GM19025 (cell line): ENCODE data around the gene DSCAML1.

Experiments used
- ATAC-seq: cut with Tn5 transposase; IDR thresholded peaks from one replicate; pipeline ENCODE4 v1.9.1; 2021; ENCODE audit warnings: mild to moderate bottlenecking, low read depth, moderate library complexity; ENCODE audit not compliant: unreplicated experiment

Gene DSCAML1

DNA sequence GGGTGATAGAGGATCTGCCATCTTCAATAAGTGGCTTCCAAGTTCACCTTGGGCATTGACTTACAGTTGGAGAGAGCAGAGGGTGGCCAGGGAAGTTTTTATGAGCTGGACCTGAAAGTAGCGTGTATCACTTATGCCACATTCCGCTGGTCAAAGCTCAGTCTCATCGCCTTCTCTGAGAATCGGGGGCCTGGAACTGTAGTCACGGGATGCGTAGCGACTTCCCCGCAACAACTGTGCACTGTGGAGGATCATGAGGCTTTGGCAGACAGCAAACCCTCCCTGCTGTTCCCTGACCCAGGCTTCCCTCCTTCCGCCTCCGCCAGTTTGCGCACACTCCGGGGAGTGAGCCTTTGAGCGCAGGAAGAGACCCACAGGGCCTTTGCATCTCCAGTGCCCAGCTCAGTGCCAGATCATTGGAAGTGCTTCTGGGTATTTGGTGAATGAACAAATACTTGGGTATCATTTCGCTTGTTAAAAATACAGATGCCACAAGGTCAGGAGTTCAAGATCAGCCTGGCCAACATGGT, 373.9 kb downstream of the DSCAML1 start:
- no peak for ATAC-seq

GRCh38 chr11:117421476-117421875, 375.5 kb downstream of the DSCAML1 start:
- no peak for ATAC-seq

DNA sequence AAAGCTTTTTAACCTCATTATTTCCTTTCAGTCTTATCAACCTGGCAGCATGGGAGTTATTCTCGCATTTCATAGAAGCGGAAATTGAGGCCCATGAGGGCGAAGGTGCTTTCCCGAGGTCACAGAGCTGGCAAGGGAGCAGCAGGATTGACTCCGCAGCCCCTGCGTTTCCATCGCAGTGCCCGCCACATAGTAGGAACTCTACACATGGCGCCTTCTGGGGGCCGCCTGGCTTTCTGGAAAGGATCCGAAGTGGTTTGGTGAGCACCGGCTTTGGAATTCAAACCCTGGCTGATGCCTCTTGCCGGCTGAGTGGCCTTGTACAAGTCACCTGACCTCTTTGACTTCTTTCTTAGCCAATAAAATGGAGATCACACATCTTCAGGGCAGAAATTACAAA, 376.0 kb downstream of the DSCAML1 start:
- no peak for ATAC-seq

DNA sequence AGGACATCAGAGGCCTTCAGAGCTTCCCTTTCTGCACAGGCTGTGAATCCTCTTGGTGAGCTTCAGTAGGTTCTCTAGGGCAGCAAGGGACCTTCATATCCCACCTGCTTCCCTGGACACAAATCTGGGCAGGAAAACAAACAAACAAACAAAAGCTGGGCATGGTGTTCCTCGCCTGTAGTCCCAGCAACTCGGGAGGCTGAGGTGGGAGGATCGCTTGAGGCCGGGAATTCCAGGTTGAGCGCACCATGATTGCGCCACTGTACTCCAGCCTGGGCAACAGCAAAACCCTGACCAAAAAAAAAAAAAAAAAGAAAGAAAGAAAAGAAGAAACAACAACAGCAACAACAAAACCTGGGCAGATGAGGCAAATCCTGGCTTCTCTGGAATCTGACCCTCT, 376.4 kb downstream of the DSCAML1 start:
- ATAC-seq: no peak

DNA sequence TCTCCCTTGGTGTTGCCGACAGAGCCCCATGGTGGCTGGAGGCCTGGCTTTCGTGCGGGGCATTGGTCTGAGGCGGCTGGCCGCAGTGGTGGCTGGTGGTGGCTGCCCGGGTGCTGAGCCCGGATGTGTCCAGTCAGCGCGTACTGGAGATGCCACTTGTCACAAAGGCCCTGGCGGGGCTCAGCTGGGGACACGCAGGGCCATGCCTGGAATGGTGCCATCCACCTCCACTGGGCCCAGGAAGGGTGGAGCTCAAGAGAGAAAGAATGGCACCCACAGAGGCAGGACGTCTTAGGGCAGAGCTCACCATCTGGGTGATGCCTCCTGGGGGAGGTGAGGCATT, 376.9 kb downstream of the DSCAML1 start:
- ATAC-seq: no peak

- no peak for ATAC-seq
Observed at GRCh38 chr11:117419482-117420142, 377.4 kb downstream of the DSCAML1 start.

GRCh38 chr11:117418737-117419481, 378.1 kb downstream of the DSCAML1 start:
- no peak for ATAC-seq

GRCh38 chr11:117417856-117418255, 379.2 kb downstream of the DSCAML1 start:
- ATAC-seq: no peak

DNA sequence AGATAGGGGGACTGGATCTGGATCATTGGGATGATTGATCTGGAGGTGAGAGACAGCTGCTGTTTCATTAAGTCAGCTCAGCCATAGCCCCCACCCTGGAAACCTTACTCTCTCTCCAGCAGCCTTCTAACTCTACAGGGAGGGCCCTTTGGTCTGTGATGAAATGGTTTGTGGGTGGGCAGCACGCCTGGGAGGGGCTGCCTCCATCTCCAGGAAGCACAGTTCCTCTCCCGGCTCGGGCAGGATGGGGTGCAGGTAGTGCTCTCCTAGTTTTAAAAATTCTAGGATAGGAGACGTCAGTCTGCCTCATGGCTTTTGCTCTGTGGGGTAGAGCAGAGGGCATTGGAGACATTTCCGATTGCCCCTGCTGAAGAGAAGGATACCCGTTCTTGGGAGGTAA, 379.7 kb downstream of the DSCAML1 start:
- no peak for ATAC-seq

- no peak for ATAC-seq
Observed at GRCh38 chr11:117415358-117415896, 381.6 kb downstream of the DSCAML1 start.

DNA sequence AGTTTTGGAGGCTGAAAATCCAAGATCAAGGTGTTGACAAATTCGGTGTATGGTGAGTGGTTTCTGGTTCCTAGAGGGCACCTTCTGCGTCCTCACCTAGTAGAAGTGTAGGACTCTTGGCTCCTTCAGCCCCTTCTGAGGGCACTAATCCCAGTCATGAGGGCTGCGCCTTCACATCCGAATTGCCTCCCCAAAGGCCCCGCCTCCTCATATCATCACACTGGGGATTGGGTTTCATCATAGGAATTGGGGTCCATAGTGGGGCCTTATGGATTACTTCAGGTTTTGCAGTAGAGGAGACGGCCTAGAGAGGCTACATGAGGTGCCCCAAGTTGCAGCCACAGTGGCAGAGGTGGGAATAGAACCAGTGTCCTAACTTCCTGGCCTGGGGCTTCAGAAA, 382.3 kb downstream of the DSCAML1 start:
- no peak for ATAC-seq

DNA sequence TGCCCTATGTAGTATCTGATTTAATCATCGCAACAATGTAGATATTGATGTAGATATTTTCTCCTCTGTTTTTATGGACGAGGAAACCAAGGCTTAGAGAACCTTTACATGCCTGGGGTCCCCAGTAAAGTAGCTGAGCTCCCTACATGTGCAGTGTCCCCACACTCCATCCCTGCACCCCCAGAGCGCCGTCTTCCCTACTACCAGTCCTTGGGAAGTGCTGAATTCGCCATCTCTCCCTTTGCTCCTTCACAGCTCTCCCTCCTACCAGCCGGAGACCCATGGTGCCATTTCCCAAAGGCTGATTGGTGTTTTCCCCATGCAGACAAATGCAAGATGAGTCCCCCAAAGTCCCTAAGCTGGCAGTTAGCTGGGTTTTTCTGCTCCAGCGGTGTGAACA, 383.4 kb downstream of the DSCAML1 start:
- ATAC-seq: no peak

DNA sequence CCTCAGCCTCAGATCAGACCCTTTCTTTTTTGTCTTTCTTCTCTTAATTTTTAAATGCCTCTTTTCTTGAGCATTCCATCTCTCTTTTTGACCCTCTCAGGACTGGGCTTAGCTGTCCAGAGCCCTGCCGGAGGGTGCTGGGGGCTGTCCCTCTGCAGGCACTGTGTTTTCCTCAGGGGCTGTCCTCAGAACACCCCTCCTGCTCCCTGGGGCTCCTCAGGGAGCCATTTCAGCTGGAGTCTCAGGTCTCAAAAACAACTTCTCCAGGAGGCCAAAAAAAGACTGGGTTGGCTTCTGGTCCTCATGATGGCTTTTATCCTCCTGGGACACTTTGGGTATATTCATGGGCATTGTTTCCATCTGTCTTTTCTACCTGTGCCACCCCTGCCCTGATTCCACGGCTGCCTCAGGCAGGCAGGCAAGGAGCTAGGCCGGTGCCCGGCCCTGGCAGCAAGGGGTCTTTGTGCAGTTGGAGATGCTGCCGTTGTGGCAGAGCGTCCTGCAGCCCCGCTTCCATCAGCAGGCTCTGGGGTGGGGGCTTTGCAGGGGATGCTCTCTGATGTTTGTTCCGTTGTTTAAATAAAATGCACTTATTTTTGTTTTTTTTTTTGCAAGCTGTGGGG, 384.3 kb downstream of the DSCAML1 start:
- ATAC-seq: no peak

DNA sequence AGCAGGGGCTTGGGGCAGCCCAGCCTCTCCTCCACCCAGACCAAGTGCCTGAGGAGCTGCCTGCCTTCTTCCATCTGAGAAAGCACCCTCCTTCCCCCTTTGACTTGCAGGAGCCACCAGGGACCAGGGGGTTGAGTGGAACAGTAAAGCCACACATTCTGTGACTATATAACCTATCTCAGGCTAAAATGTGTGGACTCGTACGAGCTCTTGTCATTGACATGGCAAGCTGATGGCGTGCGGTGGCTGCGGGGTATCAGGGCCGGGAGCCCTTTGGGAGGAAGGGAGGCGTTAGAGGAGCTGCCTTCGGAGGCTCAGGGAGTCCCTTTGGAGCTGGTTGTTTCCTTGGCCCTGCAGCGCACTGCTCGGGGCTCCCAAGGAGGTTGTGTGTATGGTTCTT, 384.8 kb downstream of the DSCAML1 start:
- ATAC-seq: no peak

DNA sequence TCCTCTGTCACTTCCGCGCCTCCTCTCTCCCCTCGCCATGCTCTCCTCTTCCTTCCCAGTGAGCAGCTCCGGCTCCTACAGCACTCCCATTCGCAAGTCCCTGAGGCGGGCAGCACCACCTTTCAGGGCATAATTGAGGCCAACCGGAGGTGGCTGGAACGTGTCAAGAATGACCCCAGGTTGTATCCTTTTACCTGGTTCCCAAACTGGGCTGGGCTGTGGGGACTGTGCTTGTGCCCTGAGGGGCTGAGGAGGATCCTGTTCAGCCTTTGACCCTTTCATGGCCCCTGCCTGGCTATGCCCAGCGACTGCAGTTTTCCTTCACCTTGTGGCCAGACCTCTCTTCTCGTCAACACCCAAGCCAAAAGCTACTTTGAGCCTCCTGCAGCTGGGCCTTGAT, 385.3 kb downstream of the DSCAML1 start:
- ATAC-seq: no peak

GRCh38 chr11:117410861-117411710, 385.9 kb downstream of the DSCAML1 start:
- no peak for ATAC-seq

GRCh38 chr11:117410238-117410637, 386.8 kb downstream of the DSCAML1 start:
- ATAC-seq: no peak

GRCh38 chr11:117409511-117409910, 387.5 kb downstream of the DSCAML1 start:
- no peak for ATAC-seq

- ATAC-seq: no peak
Observed at GRCh38 chr11:117408356-117408755, 388.7 kb downstream of the DSCAML1 start.

DNA sequence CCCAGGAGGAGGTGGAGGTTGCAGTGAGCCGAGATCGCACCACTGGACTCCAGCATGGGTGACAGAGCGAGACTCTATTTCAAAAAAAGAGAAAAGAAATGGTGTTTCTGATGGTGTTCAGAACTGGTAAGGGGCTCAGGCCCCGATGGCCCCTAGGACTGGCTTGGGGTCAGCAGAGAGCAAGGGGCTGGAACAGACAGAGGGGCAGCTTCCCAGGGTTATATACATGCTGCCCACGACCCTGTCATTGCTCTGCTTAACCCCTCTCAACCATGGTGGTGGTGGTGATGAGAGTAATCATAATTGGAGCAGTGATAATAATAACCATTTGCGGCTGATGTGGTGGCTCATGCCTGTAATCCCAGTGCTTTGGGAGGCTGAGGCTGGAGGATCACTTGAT, 390.0 kb downstream of the DSCAML1 start:
- ATAC-seq: no peak
